Measurements from ENCODE around the gene PBXIP1.

PBXIP1 gene

GRCh38 chr1:154955039-154955717 lies 721 bp downstream of the PBXIP1 start:
- DNase-seq, result peak; percentile 98

DNA sequence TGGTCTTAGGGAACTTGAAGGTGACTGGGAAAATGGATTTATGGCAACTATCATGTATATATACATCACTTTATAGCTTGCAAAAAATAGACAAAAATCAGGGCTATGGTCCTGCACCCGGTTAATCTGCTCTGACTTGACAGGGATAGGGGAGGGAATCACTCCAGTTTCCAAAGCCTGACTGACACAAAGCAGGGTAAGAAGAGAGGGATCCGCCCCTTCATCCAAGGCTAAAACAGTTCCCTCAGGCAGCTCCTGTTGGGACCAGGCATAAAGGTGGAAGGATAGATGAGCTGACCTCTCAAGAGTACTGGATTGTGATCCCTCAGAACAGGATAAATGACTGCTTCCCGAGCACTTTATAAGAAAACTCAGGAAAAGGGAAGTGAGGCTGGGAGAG lies 1.4 kb downstream of the PBXIP1 start:
- no peak for DNase-seq

GRCh38 chr1:154953611-154954038 lies 2.3 kb downstream of the PBXIP1 start:
- DNase-seq, result no peak

DNA sequence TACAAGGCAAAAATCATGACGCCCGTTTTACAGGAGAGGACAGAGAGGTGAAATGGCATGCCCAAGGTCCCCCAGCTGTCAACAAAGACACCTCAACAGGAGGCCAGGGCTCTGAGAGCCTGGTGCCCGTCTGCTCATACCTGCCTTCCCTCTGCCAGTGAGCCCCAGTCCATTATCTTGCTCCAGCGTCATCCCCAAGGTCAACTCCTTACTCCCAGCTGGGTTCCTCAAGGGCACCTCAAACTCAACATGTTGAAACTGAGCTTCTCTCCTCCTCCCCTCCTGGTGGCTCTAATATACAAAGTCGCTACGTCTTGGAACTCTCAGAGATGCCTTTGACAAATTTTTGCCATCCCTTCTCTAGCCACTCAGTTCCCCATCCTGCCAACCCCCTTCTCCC lies 3.2 kb downstream of the PBXIP1 start:
- no peak for DNase-seq

- DNase-seq, result peak; percentile 66
Measured at GRCh38 chr1:154951901-154952657, 3.8 kb downstream of the PBXIP1 start.

- DNase-seq, result no peak
Measured at GRCh38 chr1:154948079-154948478, 7.8 kb downstream of the PBXIP1 start.

- no peak for DNase-seq
Measured at GRCh38 chr1:154945962-154946850, 9.7 kb downstream of the PBXIP1 start.

- no peak for DNase-seq
Measured at GRCh38 chr1:154945160-154945961, 10.5 kb downstream of the PBXIP1 start.

DNA sequence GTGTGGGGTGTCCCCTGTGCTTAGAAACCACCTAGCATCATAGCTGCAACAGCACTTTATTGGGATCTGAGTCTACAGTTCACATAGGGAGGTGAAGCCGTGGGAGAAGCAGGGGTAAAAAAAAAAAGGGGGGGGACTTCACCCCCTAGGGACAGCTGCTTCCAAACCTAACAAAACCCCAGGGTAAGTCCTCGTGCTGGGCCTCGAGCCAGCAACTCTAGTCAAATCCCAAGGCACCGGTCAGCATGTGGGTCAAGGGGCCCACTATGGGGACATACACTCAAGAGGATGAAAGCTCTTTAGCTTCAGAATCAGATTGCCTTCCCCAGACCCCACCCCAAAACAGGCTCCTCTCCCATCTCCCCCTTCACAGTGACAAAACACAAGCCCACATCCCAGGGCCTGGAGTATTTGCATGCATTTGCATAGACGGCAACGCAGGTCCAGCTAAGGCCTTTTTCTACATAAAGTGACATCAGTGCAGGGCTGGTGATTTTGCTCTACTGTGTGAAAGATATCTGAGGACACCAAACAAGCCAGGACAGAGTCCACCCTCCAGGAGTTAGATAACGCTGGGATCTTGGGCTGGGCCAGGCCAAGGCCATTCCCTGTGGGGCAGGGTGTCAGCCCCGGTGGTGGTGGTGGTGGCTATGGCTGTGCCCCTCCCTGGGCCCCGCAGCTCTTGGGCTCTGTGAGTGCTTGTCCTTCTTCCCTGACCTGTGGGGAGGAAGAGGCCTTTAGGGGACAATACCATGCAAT lies 11.3 kb downstream of the PBXIP1 start:
- DNase-seq, result no peak

GRCh38 chr1:154943649-154944400 lies 12.1 kb downstream of the PBXIP1 start:
- peak; percentile 26 for DNase-seq

DNA sequence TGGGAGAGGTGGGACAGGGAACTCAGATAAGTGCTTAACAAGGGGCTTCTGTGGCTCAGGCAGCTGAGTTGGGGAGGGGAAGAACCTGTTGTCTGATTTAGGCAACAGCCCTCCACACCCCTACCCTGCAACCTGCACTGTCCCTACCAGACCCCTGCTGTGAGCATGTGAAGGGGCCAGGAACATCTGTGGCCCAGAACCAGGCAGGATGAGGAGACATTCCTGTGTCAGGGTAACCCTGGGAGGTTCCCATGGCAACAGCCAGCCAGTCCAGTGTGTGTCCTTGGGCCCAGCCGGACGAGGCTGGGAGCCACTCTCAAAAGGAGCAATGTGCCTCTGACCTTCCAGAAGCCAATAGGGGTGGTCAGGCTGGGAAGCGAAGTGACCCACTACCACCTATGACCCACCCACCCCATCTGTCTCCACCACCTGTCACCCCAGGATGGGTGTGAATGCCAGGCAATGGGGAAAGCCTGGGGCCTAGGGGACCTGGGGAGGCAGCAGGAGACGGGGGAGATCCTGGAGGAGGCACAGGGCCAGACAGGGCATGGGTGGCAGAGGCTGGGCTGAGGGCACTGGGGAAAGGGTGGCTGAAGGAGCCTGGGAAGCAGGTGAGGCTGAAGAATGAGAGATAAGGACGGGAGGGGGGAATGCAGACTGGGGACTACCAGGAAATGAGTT lies 14.4 kb downstream of the PBXIP1 start:
- DNase-seq, result no peak

DNA sequence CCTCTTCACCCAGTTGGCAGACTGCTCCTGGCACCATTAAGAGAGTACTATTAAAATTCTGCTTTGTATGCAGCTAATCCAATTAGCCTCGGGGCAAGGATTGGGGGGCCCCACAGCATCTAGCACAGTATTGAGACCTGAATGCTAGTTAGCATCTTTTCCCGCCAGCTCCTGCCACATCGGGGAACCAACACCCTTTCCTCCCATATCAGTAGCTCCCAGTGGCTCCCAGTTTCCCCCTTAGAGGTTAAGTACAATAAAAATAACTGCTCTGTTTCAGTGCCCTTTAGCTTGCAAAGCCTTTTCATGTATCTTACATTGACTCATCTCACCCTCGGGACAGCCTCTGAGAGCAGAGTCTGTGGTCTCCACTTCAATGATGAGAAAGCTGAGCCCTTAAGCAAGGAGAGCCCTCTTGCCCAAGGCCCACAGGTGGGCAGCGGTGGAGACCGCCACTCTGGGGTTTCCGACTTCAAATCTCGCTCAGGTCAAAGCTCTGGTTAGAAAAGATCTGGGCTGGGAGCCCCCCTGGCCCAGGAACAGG lies 15.2 kb downstream of the PBXIP1 start:
- DNase-seq, result no peak

DNA sequence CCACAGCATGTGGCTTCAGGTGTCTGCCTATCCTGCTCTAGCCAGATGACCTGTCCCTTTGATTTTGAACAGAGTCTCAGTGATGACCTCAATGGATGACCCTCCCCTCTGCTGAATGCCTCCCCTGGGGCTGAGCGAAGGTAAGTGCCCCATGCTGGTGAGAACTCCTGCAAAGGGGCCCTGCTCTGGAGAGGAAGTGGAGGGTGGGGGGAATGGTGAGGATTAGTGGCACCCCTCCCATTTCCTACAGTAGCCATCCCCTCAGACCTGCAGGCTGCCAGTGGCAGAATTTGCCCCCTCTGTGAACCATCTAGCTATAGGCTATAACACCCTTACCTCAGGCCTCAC lies 15.7 kb downstream of the PBXIP1 start:
- no peak for DNase-seq

- DNase-seq, result no peak
Measured at GRCh38 chr1:154938604-154939399, 17.1 kb downstream of the PBXIP1 start.

DNA sequence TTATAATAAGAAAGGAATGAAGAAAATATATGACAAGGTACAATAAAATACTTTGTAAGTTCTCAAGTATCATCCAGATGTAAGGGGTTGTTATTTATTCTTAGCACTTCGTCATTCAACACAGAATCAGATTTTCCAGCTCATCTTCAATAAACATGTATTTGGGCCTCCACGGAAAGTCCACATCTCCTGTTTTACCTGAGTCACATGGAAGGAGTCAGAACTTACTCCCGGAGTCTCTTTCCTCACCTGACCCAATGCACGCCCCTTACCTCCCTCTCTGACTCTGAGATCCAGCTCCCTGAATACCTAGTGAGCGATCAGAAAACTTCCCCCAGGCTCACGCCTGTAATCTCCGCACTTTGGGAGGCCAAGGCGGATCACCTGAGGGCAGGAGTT lies 17.9 kb downstream of the PBXIP1 start:
- DNase-seq, result no peak

DNA sequence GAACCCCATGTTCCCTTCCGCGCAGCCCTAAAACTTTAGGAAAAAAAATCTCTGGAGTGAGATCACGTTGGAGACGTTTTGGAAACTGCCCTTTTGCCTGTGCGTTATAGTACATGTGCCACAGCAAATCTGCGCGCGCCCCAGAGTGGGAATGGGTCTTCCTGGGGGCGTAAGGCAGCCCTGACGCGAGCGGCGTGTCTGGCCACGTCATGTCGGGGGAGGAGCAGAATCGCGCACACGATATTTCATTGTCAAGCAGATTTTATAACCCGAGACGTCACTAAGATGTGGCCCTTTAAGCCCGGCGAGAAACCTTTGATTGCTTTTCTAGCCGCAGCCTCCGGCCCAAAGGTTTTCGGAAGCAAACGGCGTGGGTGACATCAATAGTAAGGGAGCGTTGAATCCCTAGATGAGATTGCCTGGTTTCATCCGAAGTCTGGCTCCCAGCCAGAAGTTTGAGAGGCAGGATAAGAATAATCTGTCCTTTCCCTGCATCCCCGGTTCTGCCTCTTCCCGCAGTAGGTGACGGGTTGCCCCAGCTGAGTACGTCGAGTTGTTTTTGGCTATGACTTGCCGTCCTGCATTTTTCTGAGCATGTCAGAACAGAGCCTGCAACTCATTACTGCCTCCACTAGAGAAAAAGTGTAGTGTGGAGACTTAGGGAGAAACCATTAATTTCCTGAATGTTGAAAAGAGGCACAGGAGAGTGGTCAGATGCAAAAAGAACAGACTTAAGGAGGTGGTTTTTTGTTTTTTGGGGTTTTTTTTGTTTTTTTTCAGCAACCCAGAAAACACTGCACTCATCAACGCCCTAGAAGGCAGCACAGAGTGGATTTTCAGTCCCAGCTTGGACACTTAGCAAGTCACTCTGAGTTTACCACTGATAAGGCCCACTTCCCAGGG lies 18.6 kb downstream of the PBXIP1 start:
- DNase-seq, result peak; percentile 92

- DNase-seq, result peak; percentile 93
Measured at GRCh38 chr1:154936555-154937084, 19.3 kb downstream of the PBXIP1 start, which contains the start of gene PMVK. Gene PMVK, minus strand, starts transcription at chr1:154936719. Its CDS starts 34 bp downstream, at chr1:154936685.
